ENCODE results near the gene GALNT17.

DNA sequence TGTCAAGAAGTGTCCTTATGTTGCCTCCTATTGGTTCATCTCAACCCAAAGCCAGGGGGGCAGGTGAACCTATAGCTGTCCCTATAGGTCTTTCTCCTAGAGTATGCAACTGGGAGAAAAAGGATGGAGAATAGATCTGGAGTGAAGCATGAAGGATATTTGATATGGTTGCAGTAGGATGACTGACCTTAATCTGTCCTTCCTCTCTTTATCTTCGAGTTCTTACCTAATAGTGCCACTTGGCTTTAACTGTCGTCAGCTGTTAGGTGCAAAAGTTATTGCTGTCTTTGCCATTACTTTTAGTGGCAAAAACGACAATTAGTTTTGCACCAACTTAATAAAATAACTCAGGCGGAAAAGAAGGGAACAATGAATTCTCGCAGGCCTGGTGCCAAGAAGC lies 196.0 kb downstream of the GALNT17 start:
- TF ChIP-seq, protein P1, sequence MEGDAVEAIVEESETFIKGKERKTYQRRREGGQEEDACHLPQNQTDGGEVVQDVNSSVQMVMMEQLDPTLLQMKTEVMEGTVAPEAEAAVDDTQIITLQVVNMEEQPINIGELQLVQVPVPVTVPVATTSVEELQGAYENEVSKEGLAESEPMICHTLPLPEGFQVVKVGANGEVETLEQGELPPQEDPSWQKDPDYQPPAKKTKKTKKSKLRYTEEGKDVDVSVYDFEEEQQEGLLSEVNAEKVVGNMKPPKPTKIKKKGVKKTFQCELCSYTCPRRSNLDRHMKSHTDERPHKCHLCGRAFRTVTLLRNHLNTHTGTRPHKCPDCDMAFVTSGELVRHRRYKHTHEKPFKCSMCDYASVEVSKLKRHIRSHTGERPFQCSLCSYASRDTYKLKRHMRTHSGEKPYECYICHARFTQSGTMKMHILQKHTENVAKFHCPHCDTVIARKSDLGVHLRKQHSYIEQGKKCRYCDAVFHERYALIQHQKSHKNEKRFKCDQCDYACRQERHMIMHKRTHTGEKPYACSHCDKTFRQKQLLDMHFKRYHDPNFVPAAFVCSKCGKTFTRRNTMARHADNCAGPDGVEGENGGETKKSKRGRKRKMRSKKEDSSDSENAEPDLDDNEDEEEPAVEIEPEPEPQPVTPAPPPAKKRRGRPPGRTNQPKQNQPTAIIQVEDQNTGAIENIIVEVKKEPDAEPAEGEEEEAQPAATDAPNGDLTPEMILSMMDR (IDR thresholded peaks at IDR 0.05), result no peak
- no peak for TF ChIP-seq POLR2A (IDR thresholded peaks at IDR 0.05)
- no peak for TF ChIP-seq EP300 (IDR thresholded peaks at IDR 0.05)
